Measurements from ENCODE around the gene TCERG1L.

DNA sequence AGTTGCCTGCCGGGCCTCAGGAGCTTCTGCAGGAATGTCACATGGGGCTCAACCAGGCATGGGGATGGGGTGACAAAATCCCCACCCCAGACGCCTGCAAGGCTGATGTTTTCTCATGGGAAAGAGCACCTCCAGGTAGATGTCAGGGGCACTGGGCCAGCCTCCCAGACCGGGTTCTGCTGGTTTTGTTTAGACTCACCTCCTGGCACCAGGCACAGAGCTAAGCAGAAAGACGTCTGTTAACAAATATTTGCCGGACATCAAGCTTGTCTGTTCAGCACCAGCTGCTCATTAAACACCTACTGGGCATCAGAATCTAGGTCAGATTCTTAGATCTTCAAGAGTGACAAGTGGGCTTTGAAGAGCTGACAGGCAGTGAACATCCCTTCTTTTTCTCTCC, 34.9 kb upstream of the TCERG1L start:
- TF ChIP-seq EZH2 (IDR thresholded peaks at IDR 0.05; ENCODE audit: insufficient read depth, poor library complexity, severe bottlenecking) (no peak), EZH2phosphoT487 (IDR thresholded peaks at IDR 0.05; ENCODE audit: insufficient read depth, low read depth) (no peak)
